Gastrocnemius medialis (tissue), 4 donors: Measurements from ENCODE around the gene SH3YL1. TPM values are rescaled to one million over a fixed set of nuclear protein-coding genes. Genes with fewer than 3 reads are reported as not detected.

Source experiments
- ATAC-seq, 2 donors: fragments of 150-250 bp; one replicate each; pipeline ENCODE4 v1.9.1; 2016
- DNase-seq, 2 donors: peaks; one replicate each; pipeline ENCODE4 v3.0.0-alpha.2; 2019
- H3K27ac ChIP-seq, 4 donors: fragments of 200-600 bp; sonication (generic); 1 replicate in 1 of 4; 2 replicates in 3 of 4; pipeline ENCODE4 v1.5.1; 2016 to 2018; ENCODE audit warnings: mild to moderate bottlenecking in 2 of 4, moderate library complexity in 1 of 4
- H3K27me3 ChIP-seq, 3 donors: fragments of 200-600 bp; sonication (generic) in 2 of 3; 1 replicate in 1 of 3; 2 replicates in 2 of 3; pipeline versions ENCODE4 v1.5.1 to v1.6.0; 2016 to 2019; ENCODE audit warnings: mild to moderate bottlenecking in 1 of 3, moderate library complexity in 1 of 3
- H3K36me3 ChIP-seq, 2 donors: fragments of 200-600 bp; sonication (generic) in 1 of 2; one replicate each; pipeline ENCODE4 v1.5.1; 2017 to 2018
- H3K4me1 ChIP-seq, 2 donors: fragments of 200-600 bp; sonication (generic) in 1 of 2; one replicate each; pipeline ENCODE4 v1.5.1; 2016 to 2017; ENCODE audit warnings: mild to moderate bottlenecking in 2 of 2
- H3K4me3 ChIP-seq, 4 donors: fragments of 200-600 bp; sonication (generic) in 3 of 4; 1 replicate in 1 of 4; 2 replicates in 3 of 4; pipeline ENCODE4 v1.5.1; 2016 to 2019; ENCODE audit warnings: mild to moderate bottlenecking in 2 of 4
- H3K9me3 ChIP-seq, 3 donors: fragments of 200-600 bp; sonication (generic) in 2 of 3; 1 replicate in 1 of 3; 2 replicates in 2 of 3; pipeline ENCODE4 v1.5.1; 2016 to 2019
- POLR2A ChIP-seq, 2 donors: fragments of 450-650 bp; IDR thresholded peaks; one replicate each; pipeline ENCODE4 v1.6.1; 2017; ENCODE audit warnings: antibody characterized with exemption in 2 of 2, mild to moderate bottlenecking in 2 of 2, moderate library complexity in 2 of 2
- in situ Hi-C, 4 donors: fragments of 200-750 bp; cut with MboI; loops; one replicate each; pipeline versions ENCODE4 v1.15.0 to v1.8.0; 2017; ENCODE audit warnings: low sequenced_read_pairs in 4 of 4
- intact Hi-C: fragments of 100-400 bp; cut with DNase I; formaldehyde crosslinking; loops from one replicate; pipeline ENCODE4 v1.15.1; 2023; ENCODE audit warnings: low total_unique reads
- total RNA-seq, 4 donors: library from RNA; depleted of rRNA; stranded (reverse); fragments of >200 nt; gene quantifications; one replicate each; pipeline versions ENCODE4 v1.1.0 to v1.2.3, GENCODE V29; 2016
- TF ChIP-seq, protein P1 (sequence below), 5 experiments: fragments of 450-650 bp in 3 of 5; fragments of 200-600 bp in 2 of 5; sonication (generic) in 2 of 5; IDR thresholded peaks in 4 of 5; conservative IDR thresholded peaks in 1 of 5; 1 replicate in 4 of 5; 2 replicates in 1 of 5; pipeline ENCODE4 v1.5.1; 2016 to 2019; ENCODE audit warnings: antibody characterized with exemption in 5 of 5, mild to moderate bottlenecking in 3 of 5, moderate library complexity in 3 of 5

The SH3YL1 gene, protein sequence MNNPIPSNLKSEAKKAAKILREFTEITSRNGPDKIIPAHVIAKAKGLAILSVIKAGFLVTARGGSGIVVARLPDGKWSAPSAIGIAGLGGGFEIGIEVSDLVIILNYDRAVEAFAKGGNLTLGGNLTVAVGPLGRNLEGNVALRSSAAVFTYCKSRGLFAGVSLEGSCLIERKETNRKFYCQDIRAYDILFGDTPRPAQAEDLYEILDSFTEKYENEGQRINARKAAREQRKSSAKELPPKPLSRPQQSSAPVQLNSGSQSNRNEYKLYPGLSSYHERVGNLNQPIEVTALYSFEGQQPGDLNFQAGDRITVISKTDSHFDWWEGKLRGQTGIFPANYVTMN
- 10 to 100 TPM in 1 of 4 donors, 1 to 10 TPM in 3; 6.2 to 16.1 (median 8.5) TPM for total RNA-seq

DNA sequence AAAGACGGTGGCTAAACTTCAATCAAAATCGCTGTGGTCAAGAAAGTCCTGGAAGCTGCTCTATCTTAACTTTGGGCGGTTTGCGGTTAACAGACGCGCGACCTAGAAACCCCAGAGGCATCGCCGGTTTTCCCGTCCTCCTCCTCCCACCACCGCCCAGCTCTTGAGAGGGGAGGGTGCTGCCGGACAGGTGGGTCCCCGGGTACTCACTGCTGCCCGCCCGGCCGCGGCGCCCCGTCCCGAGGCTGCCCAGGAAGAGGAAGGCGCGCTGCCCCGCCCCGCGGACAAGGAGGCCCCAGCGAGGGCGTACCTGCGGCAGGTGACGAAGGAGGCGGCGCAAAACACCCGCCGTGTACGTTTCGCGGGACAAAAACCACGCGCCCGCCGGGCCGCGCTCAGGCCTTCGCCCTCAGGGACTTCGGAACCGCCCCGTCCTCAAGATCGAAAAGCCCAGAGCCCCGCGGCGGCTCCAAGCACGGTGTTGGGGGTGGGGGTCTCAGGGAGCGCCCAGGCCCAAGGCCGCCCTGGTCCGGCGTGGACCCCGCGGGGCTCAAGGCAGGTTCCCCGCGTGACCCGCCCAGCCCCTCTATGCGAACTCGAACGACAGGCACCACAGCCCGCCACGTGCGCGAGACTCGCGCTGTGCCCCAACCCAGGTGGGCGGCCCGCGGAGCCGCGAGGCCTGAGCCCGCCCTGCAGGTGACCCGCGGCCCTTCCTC lies at the start of gene SH3YL1:
TSS of gene SH3YL1 (minus strand) at position 259 of the 719 bp plus-strand sequence. CDS start at position 211, 48 bp downstream.
- DNase-seq, result peak in 1 of 2 donors; percentile 6

DNA sequence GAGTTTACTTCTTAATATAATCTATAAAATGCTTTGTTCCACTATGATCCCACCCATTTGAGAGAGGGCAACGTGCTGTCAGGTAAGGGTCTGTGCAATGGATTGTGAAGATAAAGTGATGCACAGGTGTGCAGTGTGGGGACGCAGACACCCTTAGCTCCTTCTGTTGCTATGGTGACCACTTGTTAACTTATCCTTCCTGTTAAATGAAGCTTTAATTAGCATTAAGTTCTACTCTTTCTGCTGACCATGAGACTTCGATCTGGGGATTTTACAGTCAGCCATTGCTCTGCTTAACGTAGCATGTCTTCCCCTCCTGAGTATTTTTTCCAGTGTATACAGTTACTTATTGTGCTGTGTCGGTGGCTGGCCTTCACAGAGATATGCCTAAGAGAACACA lies 47.2 kb upstream of the SH3YL1 start:
- in situ Hi-C loops, result no loop called here
- no peak overlapping the region for H3K27ac ChIP-seq
- H3K36me3 ChIP-seq, result no peaks in the 10 kb centered on the region
- DNase-seq (no peak), ATAC-seq (no peak)
- no peaks in the 10 kb centered on the region for H3K4me1 ChIP-seq
- no peaks in the 10 kb centered on the region for H3K9me3 ChIP-seq
- no peak for TF ChIP-seq POLR2A (IDR thresholded peaks at IDR 0.05)
- TF ChIP-seq, protein P1, sequence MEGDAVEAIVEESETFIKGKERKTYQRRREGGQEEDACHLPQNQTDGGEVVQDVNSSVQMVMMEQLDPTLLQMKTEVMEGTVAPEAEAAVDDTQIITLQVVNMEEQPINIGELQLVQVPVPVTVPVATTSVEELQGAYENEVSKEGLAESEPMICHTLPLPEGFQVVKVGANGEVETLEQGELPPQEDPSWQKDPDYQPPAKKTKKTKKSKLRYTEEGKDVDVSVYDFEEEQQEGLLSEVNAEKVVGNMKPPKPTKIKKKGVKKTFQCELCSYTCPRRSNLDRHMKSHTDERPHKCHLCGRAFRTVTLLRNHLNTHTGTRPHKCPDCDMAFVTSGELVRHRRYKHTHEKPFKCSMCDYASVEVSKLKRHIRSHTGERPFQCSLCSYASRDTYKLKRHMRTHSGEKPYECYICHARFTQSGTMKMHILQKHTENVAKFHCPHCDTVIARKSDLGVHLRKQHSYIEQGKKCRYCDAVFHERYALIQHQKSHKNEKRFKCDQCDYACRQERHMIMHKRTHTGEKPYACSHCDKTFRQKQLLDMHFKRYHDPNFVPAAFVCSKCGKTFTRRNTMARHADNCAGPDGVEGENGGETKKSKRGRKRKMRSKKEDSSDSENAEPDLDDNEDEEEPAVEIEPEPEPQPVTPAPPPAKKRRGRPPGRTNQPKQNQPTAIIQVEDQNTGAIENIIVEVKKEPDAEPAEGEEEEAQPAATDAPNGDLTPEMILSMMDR (IDR thresholded peaks at IDR 0.05 in 4 of 5, conservative IDR thresholded peaks at IDR 0.05 in 1 of 5), result no peak
- intact Hi-C loops, result no loop called here
- no peaks in the 10 kb centered on the region for H3K27me3 ChIP-seq
- H3K4me3 ChIP-seq, result no peak overlapping the region

More for the DNA sequence above, at the start of gene SH3YL1:
- peak within 1 kb of the TSS; percentile 80 to 86 (median 84) for H3K27ac ChIP-seq
- in situ Hi-C loops, result no loop called here
- ATAC-seq, result peak; percentile 12 to 37
- H3K27me3 ChIP-seq, result no peaks in the 10 kb centered on the region
- TF ChIP-seq, protein P1 (IDR thresholded peaks at IDR 0.05 in 4 of 5, conservative IDR thresholded peaks at IDR 0.05 in 1 of 5), result no peak
- no peak for TF ChIP-seq POLR2A (IDR thresholded peaks at IDR 0.05)
- no peaks in the 10 kb centered on the region for H3K9me3 ChIP-seq
- no peaks in the 10 kb centered on the region for H3K36me3 ChIP-seq
- peak within 1 kb of the TSS; percentile 79 to 96 (median 91) for H3K4me3 ChIP-seq
- H3K4me1 ChIP-seq, result peaks cover 18 to 29% of the 10 kb centered on the region in 2 donors
- intact Hi-C loops, result loop anchor here (5.0 kb wide), 1 partner anchor 413 kb away; the partner anchor contains the start of gene TMEM18

DNA sequence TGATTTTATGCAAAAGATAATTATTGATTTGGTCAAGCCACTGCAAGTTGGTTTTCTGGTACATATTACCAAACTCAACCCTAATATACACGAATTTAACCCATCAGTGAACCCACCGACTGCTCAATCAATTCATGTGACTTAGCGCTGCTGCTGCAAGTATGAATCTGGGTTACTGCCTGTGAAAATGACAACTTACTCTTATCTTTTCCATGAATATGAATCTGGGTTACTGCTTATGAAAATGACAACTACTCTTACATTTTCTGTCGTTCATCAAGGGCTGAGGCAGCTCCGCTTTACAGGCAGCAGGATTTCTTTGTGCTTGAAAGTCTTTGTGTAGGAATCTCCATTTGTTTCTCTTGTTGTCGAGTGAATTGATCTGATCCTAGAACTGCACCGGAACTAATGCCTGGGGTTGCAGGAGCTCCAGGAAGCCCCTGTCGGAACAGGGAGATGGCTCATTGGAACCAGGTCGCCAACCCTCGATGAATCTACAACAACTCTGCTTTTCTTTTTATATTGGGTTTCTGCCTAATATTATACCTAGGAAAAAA lies 46.2 kb upstream of the SH3YL1 start:
- in situ Hi-C loops, result no loop called here
- no peaks in the 10 kb centered on the region for H3K4me1 ChIP-seq
- no peaks in the 10 kb centered on the region for H3K9me3 ChIP-seq
- intact Hi-C loops, result no loop called here
- no peak for DNase-seq
- TF ChIP-seq POLR2A (IDR thresholded peaks at IDR 0.05), result no peak
- TF ChIP-seq, protein P1 (IDR thresholded peaks at IDR 0.05 in 4 of 5, conservative IDR thresholded peaks at IDR 0.05 in 1 of 5), result no peak
- ATAC-seq, result no peak
- no peak overlapping the region for H3K27ac ChIP-seq
- H3K4me3 ChIP-seq, result no peak overlapping the region
- H3K36me3 ChIP-seq, result no peaks in the 10 kb centered on the region
- H3K27me3 ChIP-seq, result no peaks in the 10 kb centered on the region

DNA sequence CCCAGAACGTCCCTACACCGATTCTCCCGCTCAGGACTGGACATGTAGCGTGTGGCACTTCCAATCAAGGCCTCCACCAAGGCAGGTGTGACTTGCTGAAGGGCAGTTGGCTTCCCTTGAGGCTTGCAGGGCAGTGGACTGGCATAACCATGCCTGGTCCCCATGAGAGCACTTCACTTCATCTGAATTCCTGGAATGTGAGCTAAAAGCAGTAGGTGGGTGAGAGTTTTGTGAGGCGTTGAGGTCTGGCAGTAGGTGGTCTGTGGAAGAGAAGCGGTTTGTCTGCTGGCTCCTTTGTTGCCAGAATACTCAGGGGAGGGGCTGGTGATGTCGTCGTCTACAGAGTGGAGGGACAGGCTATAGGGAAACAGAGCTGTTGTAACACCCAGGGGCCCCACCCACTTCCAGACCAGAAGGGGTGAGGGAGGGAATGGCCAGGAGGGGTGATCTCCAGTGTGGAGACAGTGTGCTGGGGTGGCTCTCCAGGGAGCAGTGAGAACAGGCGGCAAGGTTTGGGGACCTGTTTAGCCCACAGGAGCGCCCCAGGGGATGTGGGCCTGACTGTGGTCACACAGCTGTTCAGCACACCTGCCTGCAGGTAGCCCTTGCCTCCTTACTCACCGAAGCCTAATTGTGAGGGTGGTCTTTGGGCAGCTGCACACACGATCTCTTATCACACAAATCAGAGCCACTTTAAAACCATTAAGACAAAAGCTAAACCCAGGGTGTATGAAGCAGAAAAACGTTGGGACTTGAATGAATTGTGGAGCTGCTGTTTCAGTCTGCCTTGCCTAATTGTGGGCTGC lies 45.5 kb upstream of the SH3YL1 start:
- in situ Hi-C loops, result no loop called here

More for the DNA sequence above, 45.5 kb upstream of the SH3YL1 start:
- TF ChIP-seq, protein P1 (IDR thresholded peaks at IDR 0.05 in 4 of 5, conservative IDR thresholded peaks at IDR 0.05 in 1 of 5), result no peak
- no peak for TF ChIP-seq POLR2A (IDR thresholded peaks at IDR 0.05)
- no peaks in the 10 kb centered on the region for H3K4me1 ChIP-seq
- no peak for DNase-seq
- H3K36me3 ChIP-seq, result no peaks in the 10 kb centered on the region
- H3K9me3 ChIP-seq, result no peaks in the 10 kb centered on the region
- no peaks in the 10 kb centered on the region for H3K27me3 ChIP-seq
- intact Hi-C loops, result no loop called here
- H3K27ac ChIP-seq, result no peak overlapping the region
- no peak overlapping the region for H3K4me3 ChIP-seq
- no peak for ATAC-seq
